IPS DF 4.7 (cell line): ENCODE results near the gene ABCC3.

ENCODE experiments used
- DNase-seq: peaks from one replicate; pipeline ENCODE4 v3.0.0-alpha.2; 2013; ENCODE audit warnings: low spot score; ENCODE audit errors: extremely low read depth

ABCC3 gene

DNA sequence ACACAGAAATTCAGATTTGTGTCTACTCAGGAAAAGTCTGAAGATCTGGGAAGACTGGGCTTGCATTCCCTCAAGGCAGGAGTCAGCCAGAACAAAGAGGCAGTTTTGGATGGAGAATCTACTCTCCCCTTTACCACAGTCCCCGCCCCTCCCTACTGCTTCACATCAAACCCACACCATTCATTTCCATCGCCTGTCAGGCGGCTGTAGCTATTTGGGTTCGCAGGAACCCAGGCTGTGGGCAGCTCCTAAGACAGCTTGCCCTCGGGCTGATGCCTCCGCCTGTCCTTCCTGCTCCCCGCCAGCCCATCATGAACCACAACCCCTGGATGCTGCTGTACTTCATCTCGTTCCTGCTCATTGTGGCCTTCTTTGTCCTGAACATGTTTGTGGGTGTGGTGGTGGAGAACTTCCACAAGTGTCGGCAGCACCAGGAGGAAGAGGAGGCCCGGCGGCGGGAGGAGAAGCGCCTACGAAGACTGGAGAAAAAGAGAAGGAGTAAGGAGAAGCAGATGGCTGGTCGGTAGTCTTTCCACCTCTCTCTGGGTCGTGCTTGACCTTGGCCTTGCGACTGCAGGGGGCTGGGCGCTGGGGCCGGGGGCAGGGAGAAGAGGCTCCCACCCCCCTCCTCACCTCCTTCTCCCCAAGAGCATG lies 27.0 kb upstream of the ABCC3 start:
- DNase-seq: no peak

DNA sequence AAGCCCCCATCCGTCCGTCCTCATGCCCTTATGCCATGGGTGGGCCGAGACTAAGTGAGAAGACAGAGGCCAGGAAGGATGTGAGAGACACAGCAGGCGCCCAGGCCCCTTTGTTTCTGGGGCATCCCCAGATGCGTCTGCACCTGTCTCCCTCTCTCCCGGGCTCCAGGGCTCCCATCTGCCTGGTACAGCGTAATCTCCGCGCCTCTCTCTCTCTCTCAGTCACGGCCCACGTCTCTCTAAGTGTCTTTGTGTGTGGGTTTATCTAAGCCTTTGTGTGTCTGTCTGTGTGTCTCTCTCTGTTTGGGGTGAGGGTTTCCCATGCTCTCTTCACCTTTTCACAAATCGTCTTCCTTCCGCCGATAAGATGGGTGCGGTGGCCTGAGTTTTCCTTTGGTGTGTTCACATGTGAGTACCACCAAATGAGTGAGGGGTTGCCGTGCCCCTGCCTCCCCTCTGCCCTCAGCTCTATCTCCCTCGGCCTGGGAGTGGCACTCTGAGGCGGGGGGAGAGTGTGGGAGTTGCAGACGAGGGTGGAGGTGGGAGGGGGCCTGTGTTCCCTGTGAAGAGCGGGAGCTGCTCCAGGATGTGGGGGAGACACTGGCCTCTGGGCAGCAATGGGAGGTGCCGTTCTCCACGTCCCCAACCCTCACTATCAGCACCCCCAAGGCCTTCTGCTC lies 25.8 kb upstream of the ABCC3 start:
- no peak for DNase-seq

DNA sequence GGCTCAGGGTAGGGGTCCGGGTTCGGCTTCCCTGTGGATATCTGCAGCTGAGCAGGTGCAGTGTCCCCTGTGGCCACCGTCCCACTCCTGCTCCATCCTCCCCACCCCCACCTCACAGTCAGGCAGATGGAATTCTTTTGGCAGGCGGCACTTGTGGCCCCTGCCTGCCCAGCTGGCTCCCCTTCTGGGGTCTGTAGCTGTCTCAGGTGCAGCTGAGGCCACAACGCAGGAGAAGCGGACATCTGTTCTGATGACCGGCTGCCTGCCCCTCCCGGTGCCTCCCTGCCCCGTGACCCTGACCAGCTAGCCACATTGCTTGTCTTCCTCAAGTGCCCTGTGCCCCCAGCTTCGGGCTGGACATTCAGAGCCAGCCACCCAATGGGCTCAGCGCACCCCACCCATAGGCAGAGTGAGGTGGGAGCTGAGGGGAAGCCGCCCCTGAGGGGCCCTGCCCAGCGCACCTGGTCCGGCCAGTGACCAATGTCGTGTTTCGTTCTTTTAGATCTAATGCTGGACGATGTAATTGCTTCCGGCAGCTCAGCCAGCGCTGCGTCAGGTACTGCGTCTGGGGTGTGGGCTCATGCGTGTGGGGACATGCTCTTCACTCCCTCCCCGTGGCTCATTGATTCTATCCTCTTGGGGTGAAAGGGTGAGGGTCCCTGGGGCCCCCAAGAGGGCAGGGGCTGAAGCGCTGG lies 25.2 kb upstream of the ABCC3 start:
- DNase-seq: no peak

- no peak for DNase-seq
These were observed 23.0 kb upstream of the ABCC3 start for GRCh38 chr17:50611634-50612033.

DNA sequence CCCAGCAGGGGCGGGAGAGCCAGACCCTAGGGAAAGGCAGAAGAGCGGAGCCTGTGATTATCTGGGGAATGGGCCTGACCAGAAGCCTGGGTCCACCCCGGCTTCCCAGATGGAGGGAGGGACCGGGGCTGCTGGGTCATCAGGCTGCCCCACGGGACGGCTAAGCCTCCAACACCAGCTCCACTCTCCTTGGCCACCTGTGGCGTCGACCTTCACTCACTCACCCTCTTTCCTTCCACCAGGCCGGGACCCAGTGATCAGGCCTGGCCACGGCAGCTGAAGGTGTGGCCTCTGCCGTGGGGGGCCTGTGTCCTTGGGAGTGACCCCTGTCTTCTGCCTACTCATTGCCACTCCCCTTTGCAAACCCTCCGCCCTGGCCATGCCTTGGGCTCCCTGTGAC lies 22.4 kb upstream of the ABCC3 start:
- no peak for DNase-seq

DNA sequence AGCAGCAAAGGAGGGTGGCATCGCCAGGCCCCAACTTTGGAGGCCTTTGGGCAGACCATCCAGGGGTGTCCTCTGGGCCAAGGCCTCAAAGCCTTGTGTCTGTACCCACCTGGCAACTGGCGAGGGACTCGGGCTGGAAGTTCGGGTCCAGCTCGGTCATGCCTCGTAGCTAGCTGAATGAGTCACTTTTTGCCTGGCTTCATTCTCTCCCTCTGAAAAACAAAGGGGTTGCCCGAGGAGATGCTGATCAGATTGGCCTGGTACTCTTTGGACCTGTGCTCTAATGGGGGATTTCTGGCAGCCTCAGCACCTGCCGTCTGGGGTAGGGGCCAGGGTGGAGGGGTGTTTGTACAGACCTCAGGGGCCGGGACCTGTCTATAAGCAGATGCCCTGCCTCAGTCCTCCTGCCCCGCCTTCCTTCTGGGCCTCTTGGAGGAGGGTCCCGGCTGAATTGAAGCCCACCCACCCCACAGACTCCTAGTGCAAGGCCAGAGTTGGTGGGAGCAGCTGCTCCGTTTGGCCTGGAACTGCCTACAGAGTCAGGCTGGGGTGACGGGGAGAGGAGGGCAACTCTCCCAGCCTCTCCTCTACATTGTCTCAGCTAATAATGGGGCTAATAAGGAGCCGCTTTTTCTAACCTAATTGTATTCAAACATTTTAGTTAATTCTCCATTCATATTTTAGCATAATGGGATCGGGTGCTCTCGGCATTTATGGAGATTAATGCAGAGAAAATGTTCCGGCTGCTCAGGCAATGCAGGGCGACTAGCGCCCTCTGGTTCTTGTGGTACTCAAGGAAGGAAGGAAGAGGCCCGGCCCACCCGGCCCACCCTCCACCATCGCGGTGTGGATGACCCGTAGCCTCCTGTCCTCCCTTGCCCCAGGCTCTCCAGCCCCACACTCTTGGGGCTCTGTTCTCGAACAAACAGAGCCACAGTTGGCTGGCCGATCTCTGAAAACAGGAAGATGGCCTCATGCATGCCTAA lies 21.4 kb upstream of the ABCC3 start:
- DNase-seq: no peak

DNA sequence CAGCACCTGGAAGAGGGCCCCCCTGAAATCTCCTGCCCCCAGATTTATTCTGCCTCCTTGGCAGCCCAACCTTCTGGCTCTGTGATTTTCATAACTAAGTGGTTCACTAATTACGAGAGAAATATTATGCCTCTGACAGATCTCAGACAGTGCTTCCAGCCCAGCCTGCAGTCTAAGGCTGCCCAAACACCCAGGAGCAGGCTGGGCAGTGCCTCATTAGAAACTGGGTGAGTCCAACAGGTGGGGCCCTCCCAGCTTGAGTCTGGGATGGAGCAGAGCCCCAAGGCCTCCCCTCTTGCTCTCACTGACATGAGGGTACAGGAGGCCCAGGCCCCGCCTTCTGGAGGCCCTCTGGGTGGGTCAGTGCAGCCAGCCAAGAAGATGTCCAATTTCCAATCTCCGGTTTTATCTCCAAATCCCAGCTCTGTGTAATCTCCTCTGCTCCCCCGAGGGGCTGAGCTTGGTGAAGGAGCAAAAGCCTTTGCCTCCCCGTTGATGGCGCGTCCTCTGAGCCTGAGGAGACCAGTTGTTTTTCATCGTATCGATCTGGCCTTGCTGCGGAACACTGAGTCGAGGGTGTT lies 20.1 kb upstream of the ABCC3 start:
- DNase-seq: no peak

GRCh38 chr17:50615828-50616227 lies 18.9 kb upstream of the ABCC3 start:
- DNase-seq: no peak

- DNase-seq: no peak
These were observed 16.4 kb upstream of the ABCC3 start for GRCh38 chr17:50618300-50618699.

GRCh38 chr17:50618941-50619340 lies 15.7 kb upstream of the ABCC3 start:
- no peak for DNase-seq

GRCh38 chr17:50619489-50619888 lies 15.2 kb upstream of the ABCC3 start:
- no peak for DNase-seq

DNA sequence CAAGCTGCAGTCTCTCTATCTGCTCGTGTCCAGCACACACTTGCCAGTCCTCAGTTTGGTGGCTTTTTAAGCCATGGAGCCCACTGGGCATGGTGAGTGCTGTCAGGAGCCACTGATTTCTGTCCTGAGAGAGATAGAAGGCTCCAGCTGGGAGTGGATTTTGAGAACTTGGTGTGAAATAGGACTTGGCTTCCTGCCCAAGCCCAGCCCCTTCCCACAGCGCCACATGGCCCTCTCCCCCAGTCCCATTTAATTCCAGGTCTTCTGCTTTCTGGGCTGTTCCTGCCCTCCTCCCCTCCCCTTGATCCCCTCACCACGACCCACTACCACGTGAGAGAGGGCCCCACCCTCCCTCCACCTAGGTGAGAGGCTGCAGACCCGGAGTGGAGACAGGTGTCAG lies 14.4 kb upstream of the ABCC3 start:
- no peak for DNase-seq

DNA sequence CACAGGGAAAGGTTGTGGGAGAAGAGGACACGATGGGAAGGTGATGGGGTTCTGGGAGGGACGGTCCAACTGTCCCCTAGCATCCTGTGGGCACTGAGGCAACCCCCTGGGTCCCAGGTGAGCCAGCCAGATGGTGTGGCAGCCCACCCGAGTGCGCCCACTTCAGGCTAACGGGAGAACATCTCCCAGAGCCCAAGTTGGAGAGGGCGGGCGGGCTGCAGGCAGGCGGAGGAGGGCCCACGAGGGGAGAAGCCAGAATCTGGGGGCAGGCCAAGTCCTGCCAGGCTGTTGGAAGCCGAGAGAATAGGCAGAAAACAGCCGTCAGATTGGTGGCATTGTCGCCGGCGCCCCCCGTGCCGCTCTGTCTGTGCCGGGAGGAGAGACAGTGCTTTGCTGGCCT lies 13.8 kb upstream of the ABCC3 start:
- DNase-seq: no peak

DNA sequence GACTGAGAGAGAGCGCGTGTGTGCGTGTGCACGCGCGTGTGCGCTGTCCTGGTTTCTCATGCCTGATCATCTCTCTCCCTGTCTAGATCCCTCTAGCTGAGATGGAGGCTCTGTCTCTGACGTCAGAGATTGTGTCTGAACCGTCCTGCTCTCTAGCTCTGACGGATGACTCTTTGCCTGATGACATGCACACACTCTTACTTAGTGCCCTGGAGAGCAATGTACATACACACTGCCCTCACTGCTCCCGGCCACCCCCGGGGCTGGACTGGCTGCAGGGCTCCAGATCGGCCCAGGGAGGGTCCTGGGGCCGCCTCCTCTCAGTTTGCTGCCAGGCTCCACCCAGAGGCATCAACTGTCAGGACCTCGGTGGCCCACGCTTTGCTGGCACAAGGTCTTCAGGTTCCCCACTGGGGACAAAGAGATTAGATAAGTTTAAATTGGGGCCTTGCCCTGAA lies 13.1 kb upstream of the ABCC3 start:
- DNase-seq: no peak

DNA sequence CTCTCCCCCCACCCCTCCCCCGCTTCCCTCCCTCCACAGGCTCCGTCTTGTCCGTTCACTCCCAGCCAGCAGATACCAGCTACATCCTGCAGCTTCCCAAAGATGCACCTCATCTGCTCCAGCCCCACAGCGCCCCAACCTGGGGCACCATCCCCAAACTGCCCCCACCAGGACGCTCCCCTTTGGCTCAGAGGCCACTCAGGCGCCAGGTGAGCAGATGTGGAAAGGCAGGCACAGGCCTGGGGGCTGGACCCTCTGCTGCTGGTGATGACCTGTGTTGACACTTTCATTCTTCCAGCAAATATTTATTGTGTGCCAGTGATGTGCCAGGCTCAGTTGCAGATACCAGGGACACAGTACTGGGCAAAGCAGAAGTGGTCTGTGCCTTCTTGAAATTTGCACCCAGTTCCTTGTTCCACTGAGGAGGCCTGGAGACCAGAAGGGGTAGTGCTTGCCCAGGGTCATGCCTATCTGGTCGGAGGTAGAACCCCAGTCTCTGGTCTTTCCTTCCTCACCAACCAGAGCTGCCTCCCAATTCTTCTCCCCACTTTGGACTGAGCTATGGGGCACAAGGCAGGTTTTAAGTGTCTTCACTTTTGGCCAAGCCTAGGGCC lies 10.3 kb upstream of the ABCC3 start:
- no peak for DNase-seq

- no peak for DNase-seq
These were observed 9.4 kb upstream of the ABCC3 start for GRCh38 chr17:50625032-50625871.

DNA sequence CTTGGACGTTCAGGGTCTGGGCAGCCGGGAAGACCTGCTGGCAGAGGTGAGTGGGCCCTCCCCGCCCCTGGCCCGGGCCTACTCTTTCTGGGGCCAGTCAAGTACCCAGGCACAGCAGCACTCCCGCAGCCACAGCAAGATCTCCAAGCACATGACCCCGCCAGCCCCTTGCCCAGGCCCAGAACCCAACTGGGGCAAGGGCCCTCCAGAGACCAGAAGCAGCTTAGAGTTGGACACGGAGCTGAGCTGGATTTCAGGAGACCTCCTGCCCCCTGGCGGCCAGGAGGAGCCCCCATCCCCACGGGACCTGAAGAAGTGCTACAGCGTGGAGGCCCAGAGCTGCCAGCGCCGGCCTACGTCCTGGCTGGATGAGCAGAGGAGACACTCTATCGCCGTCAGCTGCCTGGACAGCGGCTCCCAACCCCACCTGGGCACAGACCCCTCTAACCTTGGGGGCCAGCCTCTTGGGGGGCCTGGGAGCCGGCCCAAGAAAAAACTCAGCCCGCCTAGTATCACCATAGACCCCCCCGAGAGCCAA lies 8.6 kb upstream of the ABCC3 start:
- no peak for DNase-seq

- DNase-seq: no peak
These were observed 7.5 kb upstream of the ABCC3 start for GRCh38 chr17:50627036-50627781.
